GM12865 (cell line): ENCODE data around the gene PECR.

Source experiments
- DNase-seq: peaks from one replicate; pipeline ENCODE4 v3.0.0; 2010; ENCODE audit warnings: low read depth
- H3K4me3 ChIP-seq: 2 replicates; pipeline ENCODE4 v1.5.1; 2011; ENCODE audit warnings: mild to moderate bottlenecking, low read depth, low read length, control low read depth
- CTCF ChIP-seq: IDR thresholded peaks from 2 replicates; pipeline ENCODE4 v1.5.1; 2011; ENCODE audit warnings: low read length, control low read depth, low read depth, inconsistent platforms; ENCODE audit not compliant: insufficient read depth; ENCODE audit errors: missing control alignments

Gene PECR

GRCh38 chr2:216104691-216105090 lies 23.1 kb upstream of the PECR start:
- no peak for TF ChIP-seq CTCF
- H3K4me3 ChIP-seq, result no peak overlapping the region
- no peak for DNase-seq

GRCh38 chr2:216103213-216103612 lies 21.6 kb upstream of the PECR start:
- DNase-seq, result no peak

GRCh38 chr2:216101109-216101508 lies 19.5 kb upstream of the PECR start:
- no peak for TF ChIP-seq CTCF

More at GRCh38 chr2:216103213-216103612, 21.6 kb upstream of the PECR start:
- H3K4me3 ChIP-seq, result no peak overlapping the region
- TF ChIP-seq CTCF, result no peak

GRCh38 chr2:216098421-216099334 lies 17.1 kb upstream of the PECR start:
- no peak overlapping the region for H3K4me3 ChIP-seq
- no peak for DNase-seq
- TF ChIP-seq CTCF, result no peak

More at GRCh38 chr2:216101109-216101508, 19.5 kb upstream of the PECR start:
- no peak for DNase-seq
- H3K4me3 ChIP-seq, result no peak overlapping the region

GRCh38 chr2:216094701-216095100 lies 13.1 kb upstream of the PECR start:
- no peak for TF ChIP-seq CTCF
- H3K4me3 ChIP-seq, result no peak overlapping the region
- no peak for DNase-seq

GRCh38 chr2:216092646-216093045 lies 11.0 kb upstream of the PECR start:
- DNase-seq, result no peak
- TF ChIP-seq CTCF, result no peak
- H3K4me3 ChIP-seq, result no peak overlapping the region
